Superior temporal gyrus (tissue), 1 donor: ENCODE data around the gene NRXN3.
A peak's percentile ranks its signal among the peaks of the same experiment; 100 is the strongest.

Experiments
- DNase-seq: peaks from one replicate; pipeline ENCODE4 v3.0.0-alpha.2; 2016; ENCODE audit errors: extremely low spot score

NRXN3 gene

DNA sequence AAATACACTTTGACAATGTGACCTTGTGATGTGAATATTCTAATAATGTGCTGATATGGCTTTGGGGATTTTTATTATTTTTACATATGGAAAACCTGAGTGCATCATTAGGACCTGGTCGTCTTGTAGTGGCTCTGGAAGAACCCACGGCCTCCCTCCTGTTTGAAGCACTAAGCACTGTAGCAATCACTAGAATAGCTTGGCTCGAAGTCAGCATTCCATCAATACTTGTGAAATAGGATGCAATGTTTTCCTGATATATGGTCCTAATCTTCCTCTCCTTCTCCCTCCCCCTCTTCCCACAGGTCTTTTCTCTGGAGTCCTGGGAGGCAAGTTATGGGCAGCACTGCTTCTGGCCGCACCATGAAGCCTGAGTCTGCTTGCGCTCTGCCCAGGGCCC lies 71.9 kb downstream of the NRXN3 start:
- no peak for DNase-seq

- no peak for DNase-seq
Observed at GRCh38 chr14:78243187-78243586, 73.0 kb downstream of the NRXN3 start.

GRCh38 chr14:78245238-78245637 lies 75.1 kb downstream of the NRXN3 start:
- no peak for DNase-seq

DNA sequence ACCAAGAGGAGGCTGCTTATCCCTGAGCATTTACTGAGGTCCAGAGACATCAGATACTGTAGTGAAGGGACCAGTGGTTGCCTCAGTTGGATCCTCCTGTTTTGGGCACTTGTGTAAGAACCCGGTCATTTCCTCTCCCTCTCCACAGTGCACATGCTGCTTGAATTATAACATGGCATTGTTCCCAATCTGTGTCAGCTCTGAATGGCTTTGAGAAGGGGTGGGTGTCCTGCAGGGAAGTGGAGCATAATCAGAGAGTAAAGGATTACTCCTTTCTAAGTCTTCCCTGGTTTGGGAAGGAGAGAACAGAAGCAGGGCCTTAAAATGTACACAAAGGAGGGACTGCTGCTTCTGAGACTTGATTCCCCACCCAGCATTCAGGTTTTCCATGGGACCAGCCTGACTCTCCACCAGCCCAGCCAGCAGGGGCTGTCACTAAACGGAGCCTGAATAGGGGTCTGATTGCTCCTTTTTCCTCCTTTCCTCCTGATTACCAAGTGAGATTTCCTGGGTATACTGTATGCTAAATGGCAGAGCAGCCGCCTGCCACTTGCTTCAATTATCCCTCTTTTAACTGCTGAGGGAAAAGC lies 78.4 kb downstream of the NRXN3 start:
- no peak for DNase-seq

- no peak for DNase-seq
Observed at GRCh38 chr14:78251308-78251707, 81.1 kb downstream of the NRXN3 start.

DNA sequence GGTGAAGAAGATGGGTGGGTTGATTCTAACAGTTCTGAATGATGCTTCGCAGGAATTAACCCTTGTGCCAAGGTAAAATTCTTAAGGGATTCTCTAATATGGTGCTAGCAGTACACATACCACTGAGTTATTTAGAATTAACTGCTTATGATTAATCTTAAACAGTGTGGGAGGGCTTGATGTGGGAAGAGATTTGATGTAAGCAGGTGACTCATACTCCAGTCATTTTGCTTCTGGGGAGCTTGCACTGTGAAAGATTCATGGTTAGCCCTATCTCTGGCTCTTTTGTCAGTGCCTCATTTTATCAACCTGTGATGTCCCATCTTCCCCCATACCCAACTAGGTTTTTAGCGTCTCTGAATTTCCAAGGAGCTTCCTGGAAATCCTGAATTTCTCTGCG lies 83.8 kb downstream of the NRXN3 start:
- DNase-seq = peak; percentile 33

- no peak for DNase-seq
Observed at GRCh38 chr14:78254911-78255461, 84.8 kb downstream of the NRXN3 start.

DNA sequence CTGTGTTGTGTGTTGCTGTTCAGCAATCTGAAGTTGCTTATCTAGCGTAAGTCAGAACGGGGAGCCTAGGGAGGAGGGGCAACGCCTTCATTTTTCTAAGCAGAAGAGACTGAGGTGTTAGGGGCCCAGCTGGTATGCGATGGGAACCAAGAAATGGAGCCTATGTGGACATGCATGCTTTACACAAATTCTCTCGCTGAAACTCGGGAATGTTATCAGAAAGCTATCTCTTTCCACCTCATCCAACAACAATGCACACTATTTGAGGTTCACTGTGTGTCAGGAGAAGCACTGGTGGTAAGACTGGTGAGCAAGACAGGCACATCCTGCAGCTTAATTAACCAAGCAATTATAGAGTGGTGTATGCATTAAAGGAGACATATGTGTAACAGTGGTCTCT lies 89.7 kb downstream of the NRXN3 start:
- DNase-seq = no peak

GRCh38 chr14:78278464-78279250 lies 108.5 kb downstream of the NRXN3 start:
- no peak for DNase-seq

DNA sequence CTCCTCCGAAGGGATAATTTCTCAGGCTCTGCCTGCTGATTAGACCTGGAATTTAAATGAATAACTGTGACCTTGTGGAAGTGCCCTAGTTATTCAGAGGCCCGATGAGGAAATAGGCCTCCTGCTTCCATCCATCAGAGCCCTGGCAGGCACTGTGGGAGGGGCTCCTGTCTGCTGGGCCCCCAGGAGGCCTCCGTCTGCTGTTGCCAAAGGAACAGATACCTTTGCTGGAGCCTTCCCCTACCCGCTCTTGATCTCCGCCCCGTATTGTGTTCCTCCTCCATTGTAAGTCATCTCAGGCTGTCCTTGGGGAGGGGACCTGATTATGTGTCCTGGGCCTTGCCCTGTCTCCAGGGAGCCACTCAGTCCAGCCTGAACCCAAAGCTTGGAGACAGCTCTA lies 112.3 kb downstream of the NRXN3 start:
- DNase-seq = no peak

DNA sequence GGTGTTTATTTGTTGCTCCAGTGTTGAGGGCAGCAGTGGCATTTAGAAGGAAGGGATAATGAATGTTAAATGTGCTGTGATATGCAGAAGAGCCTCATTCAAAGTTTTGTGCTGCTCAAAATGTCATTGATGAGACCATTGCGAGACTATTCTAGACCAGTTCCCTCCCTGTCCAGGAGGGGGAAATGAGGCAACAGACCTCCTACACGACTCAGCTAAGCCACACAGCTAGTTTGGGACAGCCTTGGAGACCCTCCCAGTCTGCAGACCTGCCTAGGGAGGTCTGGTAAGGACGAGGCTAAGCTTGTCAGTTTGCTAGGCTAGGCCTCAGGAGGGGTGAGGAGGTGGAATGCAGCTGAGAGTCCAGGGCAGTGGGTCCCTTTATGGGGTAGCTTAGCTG lies 116.0 kb downstream of the NRXN3 start:
- DNase-seq = no peak

GRCh38 chr14:78292003-78292402 lies 121.8 kb downstream of the NRXN3 start:
- peak; percentile 43 for DNase-seq

GRCh38 chr14:78297858-78298257 lies 127.7 kb downstream of the NRXN3 start:
- DNase-seq = no peak

GRCh38 chr14:78298298-78298697 lies 128.1 kb downstream of the NRXN3 start:
- DNase-seq = no peak

GRCh38 chr14:78302841-78303240 lies 132.7 kb downstream of the NRXN3 start:
- DNase-seq = no peak

- DNase-seq = no peak
Observed at GRCh38 chr14:78307671-78308070, 137.5 kb downstream of the NRXN3 start.

DNA sequence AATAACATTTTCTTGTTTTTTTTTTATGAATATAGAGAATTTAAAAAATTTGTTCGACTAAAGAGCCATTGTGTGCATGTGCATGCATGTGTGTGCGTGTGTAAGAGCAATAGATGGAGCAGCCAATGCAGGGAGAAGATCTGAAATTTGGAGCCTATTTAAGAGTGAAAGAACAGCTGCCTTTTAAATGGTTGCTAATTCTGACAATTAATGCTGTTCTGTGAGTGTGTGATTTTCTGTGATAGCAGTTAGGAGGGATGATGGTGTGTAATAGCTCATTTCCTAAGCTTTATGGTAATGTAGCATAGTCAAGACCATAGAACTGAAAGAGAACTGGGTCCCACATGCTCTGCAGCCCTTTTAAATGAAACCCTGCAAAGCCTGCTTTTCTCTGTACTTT lies 137.9 kb downstream of the NRXN3 start:
- DNase-seq = no peak

DNA sequence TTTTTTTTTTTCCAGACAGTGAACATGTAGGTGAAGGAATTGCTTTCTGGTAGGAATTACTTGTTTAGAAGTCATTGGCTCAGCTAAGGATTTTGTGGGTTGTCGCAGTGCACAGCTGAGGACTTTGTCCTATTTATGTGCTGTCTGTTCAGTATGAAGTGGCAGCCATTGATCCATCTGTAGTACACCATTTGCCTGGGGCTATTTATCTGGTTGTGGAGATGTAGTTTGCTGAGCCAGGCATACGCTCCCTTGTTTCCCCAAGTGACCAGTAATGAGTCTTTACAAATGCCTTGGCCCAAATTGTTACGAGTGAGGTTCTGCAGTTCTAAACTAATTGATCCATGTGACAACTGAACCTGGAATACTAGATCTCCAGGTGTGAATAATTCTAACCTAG lies 140.1 kb downstream of the NRXN3 start:
- DNase-seq = no peak

DNA sequence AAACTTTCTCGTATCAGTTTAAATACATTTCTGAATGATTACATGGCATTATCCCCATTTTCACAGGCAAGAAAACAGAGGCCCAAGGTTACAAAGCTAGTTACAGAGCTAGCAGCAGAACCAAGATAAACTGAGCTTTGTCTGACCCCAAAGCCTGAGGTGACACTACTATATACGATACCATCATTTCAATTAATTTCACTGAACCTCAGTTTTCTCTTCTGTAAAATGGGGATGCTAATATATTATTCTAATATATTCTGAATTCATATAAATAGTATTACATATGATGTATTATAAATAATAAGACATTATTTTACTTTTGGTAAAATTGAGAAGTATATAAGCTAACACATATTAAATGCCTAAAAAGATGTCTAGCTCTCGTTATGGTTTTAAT lies 143.3 kb downstream of the NRXN3 start:
- DNase-seq = no peak

DNA sequence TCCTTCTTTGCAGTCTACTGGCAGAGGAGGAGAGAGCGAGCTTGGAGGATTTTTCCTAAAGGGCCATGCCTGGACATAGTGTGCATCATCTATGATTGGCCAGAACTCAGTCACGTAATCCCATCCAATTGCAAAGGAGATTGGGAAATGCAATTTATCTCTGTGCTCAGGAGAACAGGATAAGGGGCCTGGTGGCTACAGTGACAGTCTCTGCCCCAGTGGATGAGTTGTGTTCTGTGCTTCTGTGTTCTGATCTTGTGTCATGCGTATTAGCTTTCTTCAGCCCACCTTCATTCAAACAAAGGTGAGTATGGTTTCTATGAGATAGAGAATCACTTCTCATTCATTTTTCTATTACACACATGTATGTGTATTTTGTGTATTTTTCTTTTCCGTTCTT lies 144.3 kb downstream of the NRXN3 start:
- DNase-seq = no peak

DNA sequence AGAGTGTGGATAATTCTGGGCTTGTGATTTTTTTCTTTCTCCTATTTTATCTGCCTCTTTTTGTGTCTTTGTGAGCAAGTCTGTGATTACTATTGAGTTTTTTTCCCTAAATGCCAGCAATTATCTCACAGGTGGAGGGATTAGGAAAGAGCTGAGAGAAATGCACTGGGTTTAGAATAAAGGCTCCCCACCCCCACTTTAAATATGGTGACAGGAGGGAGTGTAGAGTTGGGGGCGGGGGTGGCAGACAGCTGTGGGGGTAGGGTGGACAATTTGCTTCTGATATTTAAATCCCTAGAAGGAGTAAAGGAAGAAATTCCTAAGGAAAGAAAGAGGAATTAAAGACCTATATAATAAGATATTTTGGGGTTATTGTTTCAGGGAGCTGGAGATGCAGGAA lies 145.9 kb downstream of the NRXN3 start:
- no peak for DNase-seq

GRCh38 chr14:78316786-78317185 lies 146.6 kb downstream of the NRXN3 start:
- DNase-seq = no peak

DNA sequence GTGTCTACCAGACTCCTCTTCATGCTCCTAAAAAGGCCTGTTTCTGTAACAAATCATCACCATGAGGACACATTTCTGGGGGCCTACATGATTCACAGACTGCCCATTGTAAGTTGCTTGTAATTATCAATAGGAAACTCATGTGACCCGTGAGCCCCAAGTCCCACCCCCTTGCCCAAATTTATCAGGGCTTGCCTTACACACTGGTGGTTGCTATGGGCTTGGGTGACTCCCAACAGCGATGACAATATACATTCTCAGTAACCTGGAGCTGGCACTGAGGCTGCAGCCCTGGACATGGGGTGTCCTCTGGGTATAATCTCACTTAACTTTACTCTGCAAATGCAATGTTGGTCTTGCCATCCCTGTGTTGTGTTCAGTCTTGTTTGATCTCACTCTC lies 149.2 kb downstream of the NRXN3 start:
- DNase-seq = no peak
